ENCODE results near the gene ATPAF1.

Gene ATPAF1

DNA sequence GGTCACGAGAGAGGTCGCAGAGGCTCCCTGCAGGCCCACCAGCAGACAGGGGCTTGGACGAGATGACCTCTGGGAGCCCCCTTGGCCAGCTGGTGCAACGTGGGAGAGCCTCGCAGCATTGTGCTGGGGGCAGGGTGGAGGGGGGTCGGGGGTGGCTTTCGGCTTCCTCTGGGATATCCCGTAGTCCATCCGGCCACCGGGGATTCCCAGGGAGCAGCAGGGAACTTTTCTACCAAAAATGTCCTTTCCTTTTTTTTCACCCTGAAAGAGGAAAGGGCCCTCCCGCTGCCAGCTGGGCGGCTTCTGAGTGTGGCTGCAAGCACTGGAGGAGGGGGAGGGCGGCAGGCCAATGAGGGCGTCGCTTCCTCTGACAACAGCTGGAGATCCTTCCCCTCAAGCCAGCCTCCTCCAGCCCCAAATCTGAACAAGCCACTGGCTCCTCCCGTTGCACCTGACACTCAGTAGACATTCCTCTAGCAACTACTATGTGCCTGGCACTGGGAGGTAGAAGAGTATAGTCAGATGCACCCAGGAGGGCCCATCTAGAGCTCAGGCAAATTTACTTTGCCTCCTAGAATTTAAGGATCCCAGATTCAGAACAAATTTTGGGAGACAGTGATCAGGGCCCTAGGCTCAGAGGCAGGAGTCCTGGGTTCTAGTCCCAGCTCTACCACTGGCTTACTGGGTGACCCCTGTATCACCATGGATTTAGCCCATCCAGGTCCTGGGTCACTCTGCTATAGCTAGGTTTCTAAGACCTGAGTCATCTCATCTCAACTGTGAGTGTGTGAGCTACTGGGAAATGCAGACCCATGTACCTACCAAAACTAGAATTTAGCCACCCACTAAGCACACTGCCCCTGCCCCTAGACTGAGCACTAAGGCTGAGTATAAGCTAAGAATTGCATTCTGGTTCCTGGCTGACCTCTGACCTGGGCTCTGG is 54.2 kb downstream of the ATPAF1 start:
- DNase-seq = no peak

DNA sequence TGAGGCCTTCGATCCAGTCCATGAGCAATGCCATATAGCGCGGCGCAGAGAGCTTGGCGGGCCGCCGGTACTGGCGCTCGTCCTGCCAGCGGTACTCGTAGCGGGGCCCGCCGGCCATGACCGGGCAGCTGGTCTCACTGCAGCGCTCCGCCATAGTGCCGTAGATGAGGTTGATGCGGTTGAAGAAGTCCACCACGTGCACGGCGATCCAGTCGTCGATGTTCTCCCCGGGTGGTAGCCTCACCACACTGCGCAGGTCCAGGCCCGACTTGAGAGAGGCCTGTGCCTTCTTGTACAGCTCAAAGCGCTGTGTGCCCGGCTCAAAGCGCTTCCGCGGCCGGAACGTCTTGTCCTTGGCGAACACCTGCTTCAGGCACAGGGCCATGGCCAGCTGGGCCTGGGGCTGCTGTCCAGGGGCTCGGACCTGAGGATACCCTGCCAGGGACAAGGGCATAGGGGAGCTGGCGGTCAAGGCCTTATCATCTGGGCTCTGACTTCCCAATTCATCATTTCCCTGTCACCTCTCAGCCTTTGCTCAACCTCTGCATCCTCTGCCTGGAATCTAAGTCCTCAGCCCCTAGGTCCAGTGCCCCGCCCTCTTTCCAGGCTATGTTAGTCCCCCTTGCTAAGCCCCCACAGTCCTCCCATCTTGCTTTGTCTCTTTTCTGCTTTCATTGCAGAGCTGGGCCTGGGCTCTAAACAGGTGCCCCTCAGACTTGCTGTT is 55.1 kb downstream of the ATPAF1 start:
- DNase-seq = no peak

DNA sequence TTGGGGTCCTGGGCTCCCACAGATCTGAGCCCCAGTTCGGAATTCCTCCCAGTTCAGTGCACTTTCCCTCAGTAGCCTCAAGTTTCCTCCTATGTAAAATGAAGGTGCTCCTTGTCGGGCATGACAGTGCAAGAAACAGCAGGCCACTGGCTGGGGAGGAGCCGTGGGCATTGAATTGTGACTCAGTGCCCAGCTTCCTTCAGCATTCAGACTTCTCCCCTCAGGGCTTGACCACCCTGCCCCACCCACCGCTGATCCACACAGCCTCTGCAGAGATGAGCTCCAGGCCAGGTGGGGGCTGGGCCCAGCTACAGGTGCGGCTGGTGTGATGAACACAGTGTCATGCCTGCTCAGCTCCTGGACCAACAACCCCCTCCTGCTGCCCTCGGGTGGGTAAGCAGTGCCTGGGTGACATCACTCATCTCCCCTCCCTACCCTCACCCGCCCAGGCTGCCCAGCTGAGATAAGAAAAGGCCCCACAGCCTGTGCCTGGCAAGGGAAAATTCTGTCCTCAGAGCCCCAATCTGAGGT is 56.4 kb downstream of the ATPAF1 start:
- DNase-seq = no peak

DNA sequence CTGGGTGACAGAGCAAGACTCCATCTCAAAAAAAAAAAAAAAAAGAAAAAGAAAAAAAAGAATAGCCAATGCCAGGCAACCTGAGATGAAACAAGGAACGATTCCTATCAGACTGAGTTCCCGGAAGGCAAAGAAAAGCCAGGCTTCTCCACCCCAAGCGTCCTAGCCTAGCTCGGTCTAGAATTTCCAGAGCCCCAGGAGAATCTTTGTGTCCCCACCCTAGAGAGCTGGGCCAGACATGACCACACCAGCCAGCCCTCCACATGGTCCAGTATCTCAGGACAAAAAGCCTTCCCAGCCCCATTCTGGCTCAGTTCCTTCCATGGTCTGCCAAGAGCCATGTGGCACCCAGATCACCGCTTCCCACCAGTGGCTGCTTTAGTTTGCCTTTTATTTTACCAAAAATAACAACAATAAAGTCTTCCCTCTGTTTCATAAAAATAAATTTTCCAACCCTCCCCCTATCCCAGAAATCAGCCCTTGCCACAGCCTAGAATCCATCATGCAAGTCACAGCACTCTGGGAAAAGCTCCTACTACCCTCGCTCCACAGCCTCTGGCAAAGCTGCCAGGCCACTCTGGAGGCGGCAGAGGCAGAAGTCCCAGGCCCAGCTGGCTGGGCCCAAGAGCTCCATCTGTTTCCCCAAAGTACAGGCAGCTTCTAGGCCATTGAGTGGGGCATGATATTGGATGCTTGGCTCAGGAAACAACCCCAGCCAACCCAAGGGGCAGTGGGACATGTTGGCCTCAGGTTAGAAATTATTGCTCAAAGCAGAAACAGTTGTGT is 60.6 kb downstream of the ATPAF1 start:
- DNase-seq = no peak

DNA sequence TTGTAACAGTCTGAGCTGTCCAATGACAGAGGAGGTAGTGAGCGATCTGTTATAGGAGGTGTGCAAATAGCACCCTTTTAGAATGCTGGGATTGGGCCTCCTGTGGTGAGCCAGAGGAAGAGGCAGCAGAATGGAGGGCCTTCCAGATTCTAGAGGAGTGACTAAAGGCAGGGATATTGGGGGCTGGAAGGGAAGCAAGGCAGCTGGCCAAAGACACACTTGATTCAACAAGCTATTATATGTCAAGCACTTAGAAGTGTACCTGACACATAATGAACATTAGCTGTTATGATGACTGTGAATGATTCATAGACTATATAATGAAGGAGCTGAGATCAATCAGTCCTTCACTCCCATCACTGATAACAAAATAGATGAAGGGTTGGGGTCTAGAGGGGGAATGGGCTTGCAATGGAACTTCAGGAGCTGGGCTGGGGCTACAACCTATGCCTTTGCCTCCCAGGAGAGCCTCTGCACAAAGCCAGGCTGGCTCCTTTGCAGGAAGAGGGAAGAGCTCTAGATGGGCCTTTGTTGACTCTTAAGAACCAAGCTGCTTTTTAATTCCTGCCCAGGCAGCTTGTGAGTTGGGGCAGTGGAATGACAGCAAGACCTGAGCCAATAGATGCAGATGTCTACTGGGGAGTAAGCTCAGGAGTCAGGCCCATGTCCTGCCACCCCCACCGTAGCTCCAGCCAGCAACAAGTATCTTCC is 61.8 kb downstream of the ATPAF1 start:
- DNase-seq = no peak

DNA sequence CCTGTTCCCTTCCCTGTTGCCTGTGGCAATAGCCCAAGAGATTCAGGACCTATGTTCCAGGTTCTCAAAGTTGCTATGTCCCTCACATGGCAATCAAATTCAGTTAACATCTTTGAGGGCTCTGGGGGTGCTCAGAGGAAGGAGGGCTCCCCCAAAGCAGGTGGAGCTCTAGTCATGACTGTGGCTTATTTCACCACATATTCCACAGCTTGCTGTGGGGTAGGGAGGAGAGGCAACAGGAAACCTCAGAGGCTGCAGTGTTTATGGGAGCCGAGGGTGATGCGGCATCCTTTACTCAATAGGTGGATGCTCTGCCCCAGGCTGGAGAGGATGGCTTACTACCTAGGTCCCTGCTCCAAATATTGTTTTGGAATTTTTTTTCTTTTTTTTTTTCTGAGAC is 62.9 kb downstream of the ATPAF1 start:
- no peak for DNase-seq

- peak; percentile 97 for DNase-seq
Measured at GRCh38 chr1:46603858-46604549, 64.2 kb downstream of the ATPAF1 start, which contains the start of gene MKNK1. Gene MKNK1, minus strand, starts transcription at chr1:46604268. Its CDS starts 20,941 bp downstream, at chr1:46583327.

GRCh38 chr1:46603481-46603857 is 64.7 kb downstream of the ATPAF1 start:
- no peak for DNase-seq

GRCh38 chr1:46601257-46602007 is 66.7 kb downstream of the ATPAF1 start:
- DNase-seq = no peak

- DNase-seq = no peak
Measured at GRCh38 chr1:46599059-46599970, 68.8 kb downstream of the ATPAF1 start.

- no peak for DNase-seq
Measured at GRCh38 chr1:46596846-46597245, 71.3 kb downstream of the ATPAF1 start.

- DNase-seq = no peak
Measured at GRCh38 chr1:46596036-46596435, 72.1 kb downstream of the ATPAF1 start.

GRCh38 chr1:46595127-46595526 is 73.0 kb downstream of the ATPAF1 start:
- no peak for DNase-seq

GRCh38 chr1:46594063-46594462 is 74.1 kb downstream of the ATPAF1 start:
- no peak for DNase-seq

- DNase-seq = no peak
Measured at GRCh38 chr1:46592823-46593222, 75.3 kb downstream of the ATPAF1 start.

DNA sequence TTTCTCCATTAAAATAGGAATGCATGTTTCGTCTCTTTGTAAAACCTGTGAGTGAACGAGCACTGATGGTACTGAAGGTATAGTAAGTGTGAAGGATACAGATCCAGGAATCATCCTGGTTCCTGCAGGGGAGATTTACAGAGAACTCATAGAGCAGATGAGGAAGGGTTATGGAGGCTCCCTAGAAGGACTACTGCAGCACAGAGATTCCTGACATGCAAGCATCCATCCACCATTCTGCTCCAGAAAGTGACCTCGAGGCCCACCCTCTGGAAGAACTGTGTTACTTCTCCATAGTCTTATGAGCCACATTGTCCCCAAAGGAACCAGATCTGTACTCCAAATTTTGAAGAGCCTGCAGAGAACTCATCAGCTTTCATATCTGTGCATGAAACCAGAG is 78.6 kb downstream of the ATPAF1 start:
- DNase-seq = no peak

DNA sequence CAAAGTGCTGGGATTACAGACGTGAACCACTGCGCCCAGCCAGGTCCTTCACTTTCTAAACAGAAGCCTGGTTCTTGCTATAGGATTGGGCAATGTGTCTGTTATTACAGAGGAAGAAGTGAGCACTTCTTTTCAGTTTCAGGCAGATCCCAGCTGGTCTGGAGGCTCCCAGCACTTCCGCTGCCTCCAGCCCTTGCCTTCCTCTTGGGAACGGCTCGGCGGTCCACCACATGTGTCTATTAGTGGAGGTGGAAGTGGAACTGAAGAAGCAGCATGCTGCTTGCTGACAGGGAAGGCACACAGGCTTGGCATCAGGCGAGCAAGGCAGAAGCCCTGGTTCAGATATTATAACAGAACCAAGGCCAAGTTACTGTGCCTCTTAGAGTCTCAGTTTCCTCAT is 81.1 kb downstream of the ATPAF1 start:
- no peak for DNase-seq

- DNase-seq = no peak
Measured at GRCh38 chr1:46585312-46585938, 82.7 kb downstream of the ATPAF1 start.

DNA sequence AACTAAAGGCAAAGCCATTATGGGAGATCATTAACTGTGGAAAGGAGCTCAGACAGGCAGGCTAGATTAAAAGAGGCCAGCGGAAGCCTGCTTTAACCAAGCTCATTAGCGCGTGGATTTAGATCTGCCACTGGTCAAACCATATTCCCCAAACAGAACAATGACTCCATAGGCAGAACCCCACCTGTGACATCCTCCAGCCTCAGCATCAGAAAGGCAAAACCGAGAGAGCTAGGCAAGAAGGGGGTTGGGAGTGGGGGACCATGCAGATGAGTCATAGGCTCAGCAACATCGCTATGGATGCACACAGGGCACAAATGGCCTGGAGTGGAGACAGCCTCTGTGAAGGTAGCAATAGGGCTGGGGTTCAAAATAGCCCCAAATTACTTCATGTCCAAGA is 84.7 kb downstream of the ATPAF1 start:
- no peak for DNase-seq
